SH-SY5Y (cell line): ENCODE measurements around the gene MACF1.

Source experiments
- GATA2 ChIP-seq: IDR thresholded peaks from 2 replicates; pipeline ENCODE4 v1.6.1; 2011; ENCODE audit warnings: mild to moderate bottlenecking, low read depth, low read length
- GATA3 ChIP-seq: IDR thresholded peaks from 2 replicates; pipeline ENCODE4 v1.6.1; 2011; ENCODE audit warnings: low read depth, mild to moderate bottlenecking, low read length, moderate library complexity

GRCh38 chr1:39178541-39179431 lies 25.7 kb upstream of the MACF1 start:
- TF ChIP-seq GATA3 (no peak), GATA2 (no peak)
